ENCODE data around the gene AP1G2.
"Not testable (repeated sequence)": the region's sequence is repeated elsewhere in the genome, so short reads cannot be mapped to it uniquely, and the experiment has no call there.

Gene AP1G2

DNA sequence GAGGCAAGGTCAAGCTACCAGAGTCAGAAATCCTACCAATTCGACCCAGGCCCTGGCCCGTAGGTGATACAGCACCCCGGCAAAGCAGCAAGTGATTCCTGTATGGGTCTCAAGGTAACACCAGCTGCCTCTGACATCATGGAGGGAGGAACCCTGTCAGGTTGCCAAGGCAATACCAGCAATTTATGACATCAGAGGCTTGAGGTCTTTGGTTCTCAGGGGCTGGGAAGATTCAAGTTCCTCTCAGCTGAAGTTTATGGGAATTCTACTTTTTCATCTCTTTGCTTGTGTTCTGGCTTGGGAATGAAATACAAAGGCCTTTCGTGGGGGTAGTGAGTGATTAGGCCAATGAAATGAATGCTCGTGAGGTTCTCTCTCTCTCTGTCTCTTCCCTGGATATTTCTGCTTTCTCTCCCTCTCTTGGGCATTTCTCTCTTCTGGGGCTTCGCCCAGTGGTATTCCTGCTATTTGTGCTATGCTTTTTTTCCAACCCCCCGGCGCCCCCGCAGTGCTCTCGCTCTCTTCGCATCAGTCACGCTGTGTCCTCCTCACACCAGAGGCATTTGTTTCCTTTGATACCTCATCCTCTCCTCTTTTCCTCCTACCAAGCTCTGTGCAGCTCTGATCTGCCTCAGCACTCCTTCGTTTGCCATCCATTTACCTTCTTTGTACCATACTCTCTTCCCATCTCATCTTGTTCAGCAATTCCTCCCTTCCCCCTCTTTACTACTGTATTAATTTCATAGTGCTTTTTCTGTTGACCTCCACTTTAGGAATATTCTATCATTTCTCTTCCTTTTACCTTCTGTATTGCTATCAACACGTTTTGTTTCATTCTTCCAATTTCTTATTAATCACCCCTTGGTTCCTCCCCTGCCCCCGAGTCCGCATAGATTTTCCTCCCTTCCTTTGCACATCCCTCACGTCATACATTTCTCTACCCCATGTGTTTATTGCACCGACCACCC is 19.0 kb downstream of the AP1G2 start:
- Mint-ChIP-seq H3K27me3 (ENCODE audit: low read depth) (no peaks in the 10 kb centered on the region), H3K36me3 (ENCODE audit: low read depth) (no peaks in the 10 kb centered on the region), H3K27ac (no peak overlapping the region)

DNA sequence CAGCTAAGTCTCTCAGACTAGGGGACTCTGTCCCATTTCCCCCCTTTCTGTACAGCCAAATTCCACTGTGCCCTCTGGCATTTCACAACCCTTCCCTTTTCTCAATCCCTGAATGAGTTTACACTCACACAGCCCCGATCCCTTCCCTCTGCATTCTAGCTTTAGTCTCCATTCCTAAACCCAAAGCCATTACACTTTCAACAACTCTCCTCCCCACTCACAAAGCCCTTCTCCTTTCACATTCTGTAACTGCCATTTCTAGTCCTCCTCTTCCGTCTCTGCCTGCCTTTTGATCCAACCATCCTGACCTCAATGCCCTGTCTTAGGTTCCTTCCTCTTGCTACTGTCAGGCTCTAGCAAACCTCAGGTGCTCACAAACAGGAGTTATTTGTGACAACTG is 19.7 kb downstream of the AP1G2 start:
- Mint-ChIP-seq H3K36me3 (ENCODE audit: low read depth) (no peaks in the 10 kb centered on the region), H3K9me3 (no peaks in the 10 kb centered on the region)

More for the DNA sequence above, 19.0 kb downstream of the AP1G2 start:
- Mint-ChIP-seq H3K4me3 (no peak overlapping the region), H3K4me1 (ENCODE audit: low read depth) (peaks cover 2% of the 10 kb centered on the region), H3K9me3 (no peaks in the 10 kb centered on the region)

DNA sequence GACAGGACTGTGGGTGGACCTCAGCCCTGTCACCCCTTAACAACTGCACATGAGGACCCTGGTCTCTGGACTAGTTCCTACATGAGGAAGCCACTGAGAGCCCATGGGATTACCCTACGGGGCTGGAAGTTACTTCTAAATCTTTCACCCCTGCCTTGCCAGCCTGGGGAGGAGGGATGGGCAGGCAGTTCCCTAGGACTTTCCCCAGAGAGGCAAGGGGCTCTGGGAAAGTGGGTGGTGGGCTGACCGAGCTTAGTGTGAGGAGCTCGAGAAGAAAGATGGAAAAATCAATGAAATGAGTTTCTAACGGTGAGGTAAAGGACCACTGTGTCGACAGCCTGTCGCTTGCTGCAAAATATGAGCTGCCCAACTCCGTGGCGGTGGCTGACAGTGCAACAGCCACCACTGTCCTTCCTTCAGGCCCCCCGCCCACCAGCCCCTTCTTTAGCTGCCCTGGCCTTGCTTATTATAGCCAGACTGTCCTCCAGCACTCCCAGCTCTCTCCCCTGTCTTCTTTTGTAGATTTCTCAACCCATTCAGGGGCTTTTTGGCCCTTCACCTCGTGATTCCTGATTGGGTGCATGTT is 21.0 kb downstream of the AP1G2 start:
- H3K27ac Mint-ChIP-seq, result no peak overlapping the region
- no peaks in the 10 kb centered on the region for H3K4me1 Mint-ChIP-seq (ENCODE audit: low read depth)
- H3K4me3 Mint-ChIP-seq, result no peak overlapping the region
- H3K36me3 Mint-ChIP-seq (ENCODE audit: low read depth), result no peaks in the 10 kb centered on the region
- H3K27me3 Mint-ChIP-seq (ENCODE audit: low read depth), result no peaks in the 10 kb centered on the region
- no peaks in the 10 kb centered on the region for H3K9me3 Mint-ChIP-seq

More for the DNA sequence above, 19.7 kb downstream of the AP1G2 start:
- Mint-ChIP-seq H3K27me3 (ENCODE audit: low read depth) (no peaks in the 10 kb centered on the region), H3K27ac (no peak overlapping the region), H3K4me3 (no peak overlapping the region), H3K4me1 (ENCODE audit: low read depth) (peaks cover 2% of the 10 kb centered on the region)

DNA sequence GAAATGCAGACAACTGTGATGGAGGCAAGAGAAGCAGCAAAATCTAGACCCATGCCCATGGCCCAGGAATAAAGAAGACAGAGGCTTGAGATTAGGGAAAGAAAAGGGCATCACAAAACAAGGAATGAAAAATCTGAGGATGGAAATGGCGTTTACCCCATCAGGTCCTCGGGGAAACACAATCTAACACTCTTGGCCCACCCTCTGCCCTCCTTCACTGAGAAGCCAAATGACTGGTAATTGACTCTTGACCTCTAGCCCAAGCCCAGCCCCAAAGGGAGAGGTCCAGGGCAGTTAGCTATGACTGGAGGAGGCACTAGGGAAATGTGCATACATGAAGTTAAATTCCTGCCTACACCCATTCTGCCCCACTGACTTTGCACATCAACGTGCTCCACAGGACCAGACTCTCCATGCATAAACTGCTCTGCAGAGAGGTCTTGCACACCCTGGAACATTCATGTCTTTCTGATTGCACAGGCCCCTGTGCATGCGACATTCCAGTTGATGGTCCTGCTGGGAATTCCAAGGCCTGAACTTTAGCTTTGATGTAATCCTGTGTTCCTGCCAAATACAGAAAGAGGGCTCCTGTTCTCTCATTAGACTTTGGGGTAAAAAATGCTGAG is 21.7 kb downstream of the AP1G2 start:
- Mint-ChIP-seq H3K36me3 (ENCODE audit: low read depth) (no peaks in the 10 kb centered on the region), H3K27ac (no peak overlapping the region), H3K4me1 (ENCODE audit: low read depth) (no peaks in the 10 kb centered on the region), H3K9me3 (no peaks in the 10 kb centered on the region), H3K27me3 (ENCODE audit: low read depth) (no peaks in the 10 kb centered on the region), H3K4me3 (no peak overlapping the region)

DNA sequence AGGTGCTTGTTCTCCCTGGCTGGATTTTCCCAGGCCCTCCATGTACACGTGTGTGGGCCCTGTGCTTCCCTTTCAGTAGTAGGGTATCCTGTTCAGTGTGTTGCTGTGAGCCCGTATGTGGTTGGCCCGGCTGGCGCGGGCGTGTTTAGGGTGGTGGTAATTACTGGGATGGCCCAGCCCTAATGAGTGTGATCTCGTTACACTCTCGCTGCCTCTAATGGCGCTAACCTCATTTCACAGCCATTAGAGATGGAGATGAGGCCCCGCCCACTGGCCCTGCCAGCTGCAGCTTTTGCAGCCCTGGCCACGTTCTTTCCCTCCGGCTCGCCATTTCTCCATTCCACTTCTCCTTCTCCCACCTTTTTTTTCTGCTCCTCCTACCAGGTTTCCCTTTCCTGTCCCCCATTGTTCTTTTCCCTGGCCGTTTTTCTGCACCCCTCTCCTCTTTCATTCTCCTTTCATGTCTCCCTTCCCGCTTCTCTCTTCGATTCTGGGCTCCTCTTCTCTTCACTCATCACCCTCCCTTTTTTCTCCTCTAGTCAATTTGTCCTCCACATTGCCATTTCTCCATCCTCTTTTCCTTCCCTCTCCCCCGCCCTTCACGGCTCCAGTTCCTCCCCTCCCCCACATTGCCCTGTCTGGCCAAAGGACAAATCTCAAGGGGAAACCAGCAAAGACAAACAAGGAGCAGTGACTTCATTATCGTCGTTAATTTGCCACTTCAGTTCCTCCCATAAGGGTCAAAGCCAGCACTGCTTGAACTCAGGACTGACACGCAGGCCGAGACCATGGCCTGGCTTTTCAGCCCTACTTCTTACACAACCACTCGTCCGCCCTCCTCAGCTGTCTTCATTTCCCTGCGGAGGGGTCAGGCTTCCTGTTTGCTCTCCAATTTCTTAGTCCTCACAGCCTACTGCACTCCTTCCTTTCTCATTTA is 22.8 kb downstream of the AP1G2 start:
- H3K4me3 Mint-ChIP-seq, result no peak overlapping the region
- H3K27ac Mint-ChIP-seq, result no peak overlapping the region
- no peaks in the 10 kb centered on the region for H3K4me1 Mint-ChIP-seq (ENCODE audit: low read depth)
- H3K36me3 Mint-ChIP-seq (ENCODE audit: low read depth), result no peaks in the 10 kb centered on the region
- H3K9me3 Mint-ChIP-seq, result no peaks in the 10 kb centered on the region
- H3K27me3 Mint-ChIP-seq (ENCODE audit: low read depth), result no peaks in the 10 kb centered on the region

DNA sequence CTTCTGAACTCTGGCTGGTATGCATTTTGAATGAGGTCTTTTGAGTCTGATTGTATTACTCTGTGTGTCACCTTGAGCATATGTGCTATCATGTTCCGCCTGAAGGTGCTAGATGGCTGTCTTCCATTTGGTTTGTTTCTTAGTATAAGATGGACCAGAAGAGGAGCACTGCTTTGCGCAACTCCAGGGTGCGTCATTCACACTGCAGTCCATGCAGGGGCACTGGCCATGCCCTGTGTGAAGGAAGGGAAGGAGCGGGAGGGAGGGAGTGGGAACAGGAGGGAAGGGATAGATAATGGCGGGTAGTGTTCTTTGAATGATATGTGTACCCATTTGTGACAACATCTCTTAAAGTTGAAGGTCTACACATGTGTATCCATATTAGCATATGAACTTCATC is 24.2 kb downstream of the AP1G2 start:
- no peak overlapping the region for H3K4me3 Mint-ChIP-seq
- no peaks in the 10 kb centered on the region for H3K27me3 Mint-ChIP-seq (ENCODE audit: low read depth)
- H3K36me3 Mint-ChIP-seq (ENCODE audit: low read depth), result no peaks in the 10 kb centered on the region
- H3K9me3 Mint-ChIP-seq, result no peaks in the 10 kb centered on the region
- peaks cover 9% of the 10 kb centered on the region for H3K4me1 Mint-ChIP-seq (ENCODE audit: low read depth)
- no peak overlapping the region for H3K27ac Mint-ChIP-seq

DNA sequence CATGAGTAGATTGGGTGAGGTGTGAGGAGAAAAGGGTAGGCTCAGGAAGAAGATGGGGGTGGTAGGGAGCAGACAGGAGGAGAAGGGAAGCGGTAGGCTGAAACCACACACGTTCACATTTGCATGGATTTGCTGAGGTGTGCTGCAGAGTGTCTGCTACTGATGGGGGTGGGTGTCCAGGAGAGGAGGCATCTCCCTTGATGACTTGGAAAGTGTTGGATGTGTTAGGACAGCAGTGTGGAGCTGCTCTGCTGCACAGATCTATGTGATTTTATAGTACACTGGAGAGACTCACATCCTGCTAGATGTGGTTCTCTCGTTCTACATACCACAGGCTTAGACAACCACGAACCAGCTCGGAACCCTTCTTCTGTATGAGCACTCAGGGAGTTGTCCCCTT is 25.3 kb downstream of the AP1G2 start:
- peaks cover 9% of the 10 kb centered on the region for H3K4me1 Mint-ChIP-seq (ENCODE audit: low read depth)
- no peak overlapping the region for H3K4me3 Mint-ChIP-seq
- H3K36me3 Mint-ChIP-seq (ENCODE audit: low read depth), result no peaks in the 10 kb centered on the region
- H3K27ac Mint-ChIP-seq, result no peak overlapping the region
- no peaks in the 10 kb centered on the region for H3K9me3 Mint-ChIP-seq
- no peaks in the 10 kb centered on the region for H3K27me3 Mint-ChIP-seq (ENCODE audit: low read depth)

DNA sequence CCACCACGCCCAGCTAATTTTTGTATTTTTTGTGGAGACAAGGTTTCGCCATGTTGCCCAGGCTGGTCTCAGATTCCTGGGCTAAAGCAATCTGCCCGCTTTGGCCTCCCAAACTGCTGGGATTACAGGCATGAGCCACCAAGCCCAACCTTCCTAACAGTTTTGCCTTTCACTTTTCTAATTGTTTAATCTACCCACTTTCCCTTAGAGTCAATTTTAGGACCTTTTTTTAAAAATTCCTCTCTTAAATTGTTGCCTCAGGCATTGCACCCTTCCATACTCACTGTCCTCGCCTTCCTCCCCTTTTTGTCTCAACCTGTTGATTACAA is 27.5 kb downstream of the AP1G2 start:
- H3K27ac Mint-ChIP-seq, result no peak overlapping the region
- H3K9me3 Mint-ChIP-seq, result no peaks in the 10 kb centered on the region
- H3K36me3 Mint-ChIP-seq (ENCODE audit: low read depth), result no peaks in the 10 kb centered on the region

DNA sequence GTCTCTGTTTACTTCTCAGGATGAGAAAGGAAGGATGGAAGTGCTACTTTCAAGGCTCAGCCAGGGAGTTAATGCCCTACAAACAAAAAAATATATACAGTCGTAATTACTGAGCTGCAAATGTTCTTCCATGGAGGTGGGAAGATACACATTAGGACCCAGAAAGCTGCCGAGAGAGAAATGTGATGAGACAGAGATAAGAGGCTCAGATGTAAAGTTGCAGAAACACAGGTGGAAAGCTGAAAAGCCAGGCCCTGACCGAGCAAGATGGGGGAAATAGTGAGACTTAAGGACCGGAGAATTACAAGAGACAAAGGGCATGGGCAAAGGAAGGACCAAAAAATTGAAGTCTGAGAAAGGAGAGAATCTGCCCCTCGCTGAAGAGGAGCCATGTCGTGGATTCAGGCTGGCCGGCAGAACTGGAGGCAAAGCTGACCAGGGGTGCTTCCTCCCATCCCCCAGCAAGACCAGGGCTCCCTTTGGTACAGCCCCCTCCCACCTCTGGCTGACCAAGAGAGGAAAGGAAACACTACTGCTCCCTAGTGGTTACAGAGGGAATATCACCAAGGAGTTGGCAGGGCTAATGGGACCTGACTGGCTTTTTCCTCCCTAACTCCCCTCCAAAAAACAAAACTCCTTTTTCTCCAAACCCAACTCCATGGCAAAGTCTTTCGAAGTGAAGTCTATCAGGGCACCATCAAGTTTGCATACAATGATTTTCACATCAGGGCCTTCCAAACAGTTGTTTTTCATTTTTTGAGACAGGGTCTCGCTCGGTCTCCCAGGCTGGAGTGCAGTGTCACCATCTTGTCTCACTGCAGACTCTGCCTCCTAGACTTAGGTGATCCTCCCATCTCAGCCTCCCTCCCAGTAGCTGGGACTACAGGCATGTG is 28.1 kb downstream of the AP1G2 start:
- peaks cover 9% of the 10 kb centered on the region for H3K4me1 Mint-ChIP-seq (ENCODE audit: low read depth)
- no peaks in the 10 kb centered on the region for H3K36me3 Mint-ChIP-seq (ENCODE audit: low read depth)
- no peak overlapping the region for H3K27ac Mint-ChIP-seq
- H3K27me3 Mint-ChIP-seq (ENCODE audit: low read depth), result no peaks in the 10 kb centered on the region
- H3K9me3 Mint-ChIP-seq, result no peaks in the 10 kb centered on the region
- no peak overlapping the region for H3K4me3 Mint-ChIP-seq

More for the DNA sequence above, 27.5 kb downstream of the AP1G2 start:
- H3K27me3 Mint-ChIP-seq (ENCODE audit: low read depth), result no peaks in the 10 kb centered on the region
- no peak overlapping the region for H3K4me3 Mint-ChIP-seq
- H3K4me1 Mint-ChIP-seq (ENCODE audit: low read depth), result peaks cover 9% of the 10 kb centered on the region

DNA sequence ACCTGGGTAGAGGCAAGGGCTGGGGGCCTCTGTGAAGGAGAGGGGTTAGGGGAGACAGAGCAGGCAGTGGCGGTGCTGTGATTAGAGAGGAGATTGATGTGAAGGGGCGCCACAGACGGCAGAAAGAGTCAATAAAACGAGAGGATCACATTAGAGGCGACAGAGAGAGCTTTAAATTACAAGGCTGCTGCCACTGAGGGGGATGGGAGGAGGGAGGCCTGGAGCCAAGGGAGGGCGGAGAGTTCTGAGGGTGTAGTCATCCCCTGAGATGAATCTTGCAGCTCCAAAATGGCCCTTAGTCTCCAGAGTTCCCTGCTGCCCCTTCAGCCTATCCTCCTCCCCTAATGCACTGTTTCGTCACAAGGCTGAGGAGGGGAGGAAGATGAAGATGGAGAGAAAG is 28.8 kb downstream of the AP1G2 start:
- Mint-ChIP-seq H3K4me1 (ENCODE audit: low read depth) (peaks cover 9% of the 10 kb centered on the region), H3K36me3 (ENCODE audit: low read depth) (no peaks in the 10 kb centered on the region), H3K27ac (no peak overlapping the region), H3K27me3 (ENCODE audit: low read depth) (no peaks in the 10 kb centered on the region), H3K9me3 (no peaks in the 10 kb centered on the region), H3K4me3 (no peak overlapping the region)

DNA sequence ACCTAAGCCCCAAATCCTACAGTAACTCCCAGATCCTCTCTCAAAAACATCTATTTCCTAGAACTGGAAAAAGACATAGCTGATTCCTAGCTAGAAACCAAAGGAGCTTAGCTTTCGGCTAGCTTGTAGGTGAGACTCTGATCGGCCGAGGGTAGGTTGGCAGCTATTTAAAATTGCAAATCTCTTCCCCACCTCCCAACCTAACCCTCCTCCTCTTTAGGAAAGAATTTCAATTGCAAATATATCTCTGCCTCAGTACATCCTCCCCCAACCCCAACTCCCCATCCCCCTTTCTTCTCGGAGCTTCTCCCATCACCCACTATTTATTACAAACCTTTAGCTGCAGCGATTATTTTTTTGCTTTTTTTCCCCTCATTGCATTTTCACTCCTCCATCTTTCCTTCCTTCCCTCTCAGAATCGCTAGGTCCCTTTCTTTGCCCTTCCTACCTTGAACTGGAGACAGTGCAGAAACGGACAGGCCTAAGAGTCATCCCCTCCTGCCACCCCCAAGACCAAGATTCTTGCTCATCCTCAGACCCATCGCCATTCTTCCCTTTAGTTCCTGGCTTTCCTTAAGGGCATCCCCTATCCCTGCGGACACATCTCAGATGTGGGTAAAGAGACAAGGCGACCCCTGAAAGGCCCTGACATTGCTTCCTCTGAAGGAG is 29.4 kb downstream of the AP1G2 start:
- no peaks in the 10 kb centered on the region for H3K27me3 Mint-ChIP-seq (ENCODE audit: low read depth)

DNA sequence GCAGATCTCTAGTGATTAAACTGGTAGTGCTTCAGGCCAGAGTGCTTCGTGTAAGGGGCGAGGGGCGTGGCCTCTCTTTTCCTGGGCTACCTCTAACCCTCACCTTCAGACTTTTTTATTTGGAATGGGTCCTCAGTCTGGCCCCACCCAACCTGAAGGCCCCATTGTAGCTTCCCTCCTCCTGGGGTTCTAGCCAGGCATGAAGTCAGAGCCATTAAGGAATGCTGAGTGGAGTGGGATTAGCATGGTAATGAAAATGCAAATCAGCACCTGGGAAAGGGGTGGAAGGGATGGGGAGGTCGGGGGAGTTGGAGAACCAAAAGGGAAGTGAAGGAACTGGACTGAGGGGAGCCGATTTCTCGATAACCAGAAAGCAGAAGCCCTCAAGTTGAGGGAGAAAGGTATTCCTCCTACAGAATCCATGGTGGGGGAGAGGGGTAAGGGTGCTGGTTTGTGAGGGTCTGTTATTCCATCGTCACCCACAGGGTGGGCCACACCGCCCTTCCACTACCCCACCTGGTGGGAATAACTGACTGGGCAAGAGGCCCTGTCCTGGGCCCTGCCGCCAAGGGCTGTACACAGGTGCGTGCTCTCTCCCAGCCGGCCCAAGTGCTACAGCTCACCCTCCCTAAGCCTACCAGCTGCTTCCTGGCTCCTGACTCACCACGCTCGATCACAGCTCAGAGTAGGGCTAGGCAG is 30.1 kb downstream of the AP1G2 start:
- no peak overlapping the region for H3K27ac Mint-ChIP-seq
- H3K9me3 Mint-ChIP-seq, result no peaks in the 10 kb centered on the region
- H3K4me1 Mint-ChIP-seq (ENCODE audit: low read depth), result peaks cover 9% of the 10 kb centered on the region
- no peaks in the 10 kb centered on the region for H3K27me3 Mint-ChIP-seq (ENCODE audit: low read depth)
- H3K4me3 Mint-ChIP-seq, result no peak overlapping the region
- no peaks in the 10 kb centered on the region for H3K36me3 Mint-ChIP-seq (ENCODE audit: low read depth)

More for the DNA sequence above, 29.4 kb downstream of the AP1G2 start:
- Mint-ChIP-seq H3K27ac (no peak overlapping the region), H3K36me3 (ENCODE audit: low read depth) (no peaks in the 10 kb centered on the region), H3K4me1 (ENCODE audit: low read depth) (peaks cover 9% of the 10 kb centered on the region), H3K9me3 (no peaks in the 10 kb centered on the region), H3K4me3 (no peak overlapping the region)

DNA sequence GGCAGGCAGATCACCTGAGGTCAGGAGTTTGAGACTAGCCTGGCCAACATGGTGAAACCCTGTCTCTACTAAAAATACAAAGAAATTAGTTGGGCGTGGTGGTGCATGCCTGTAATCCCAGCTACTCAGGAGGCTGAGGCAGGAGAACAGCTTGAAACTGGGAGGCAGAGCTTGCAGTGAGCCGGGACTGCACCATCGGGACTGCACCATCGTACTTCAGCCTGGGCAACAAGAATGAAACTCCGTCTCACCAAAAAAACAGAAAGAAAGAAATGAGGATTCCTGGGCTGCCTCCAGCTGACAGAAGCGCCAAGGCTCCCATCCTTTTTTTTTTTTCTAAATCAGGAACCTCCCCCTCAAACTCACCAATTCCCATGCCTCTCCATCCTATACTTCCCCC is 30.7 kb downstream of the AP1G2 start:
- not testable (repeated sequence) for H3K36me3 Mint-ChIP-seq (ENCODE audit: low read depth); H3K27me3 Mint-ChIP-seq (ENCODE audit: low read depth); H3K4me1 Mint-ChIP-seq (ENCODE audit: low read depth); H3K27ac Mint-ChIP-seq; H3K9me3 Mint-ChIP-seq; H3K4me3 Mint-ChIP-seq

All from T-helper 1 cell treated with Interleukin-12 subunit alpha and Interleukin-12 subunit beta and Interleukin-4 antibody, amounts not matched to agents 30 μg/mL and 1 μg/mL, for 36 hours (primary cell).